ENCODE data around the gene PRPF6. TPM values are rescaled to one million over a fixed set of nuclear protein-coding genes. Genes with fewer than 3 reads are reported as not detected.

PRPF6 gene
- total and polyA plus RNA-seq, 2 donors (not counting 1 experiment from before 2014, with no cell fraction given), result 31.7 to 82.9 TPM

- ChIA-PET POLR2A (interaction anchor here (0.7 kb wide), 2 partner anchors 55 to 267 kb away, joined by 7 to 9 read pairs; no protein-coding TSS in a partner anchor), CTCF (interaction anchor here (0.8 to 3.0 kb wide), 13 partner anchors 10 to 750 kb away, joined by 3 to 26 read pairs (median 11); partner anchors contain the start of genes PTK6, RTEL1, TPD52L2 and UCKL1)
- TF ChIP-seq, protein P1, sequence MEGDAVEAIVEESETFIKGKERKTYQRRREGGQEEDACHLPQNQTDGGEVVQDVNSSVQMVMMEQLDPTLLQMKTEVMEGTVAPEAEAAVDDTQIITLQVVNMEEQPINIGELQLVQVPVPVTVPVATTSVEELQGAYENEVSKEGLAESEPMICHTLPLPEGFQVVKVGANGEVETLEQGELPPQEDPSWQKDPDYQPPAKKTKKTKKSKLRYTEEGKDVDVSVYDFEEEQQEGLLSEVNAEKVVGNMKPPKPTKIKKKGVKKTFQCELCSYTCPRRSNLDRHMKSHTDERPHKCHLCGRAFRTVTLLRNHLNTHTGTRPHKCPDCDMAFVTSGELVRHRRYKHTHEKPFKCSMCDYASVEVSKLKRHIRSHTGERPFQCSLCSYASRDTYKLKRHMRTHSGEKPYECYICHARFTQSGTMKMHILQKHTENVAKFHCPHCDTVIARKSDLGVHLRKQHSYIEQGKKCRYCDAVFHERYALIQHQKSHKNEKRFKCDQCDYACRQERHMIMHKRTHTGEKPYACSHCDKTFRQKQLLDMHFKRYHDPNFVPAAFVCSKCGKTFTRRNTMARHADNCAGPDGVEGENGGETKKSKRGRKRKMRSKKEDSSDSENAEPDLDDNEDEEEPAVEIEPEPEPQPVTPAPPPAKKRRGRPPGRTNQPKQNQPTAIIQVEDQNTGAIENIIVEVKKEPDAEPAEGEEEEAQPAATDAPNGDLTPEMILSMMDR (IDR thresholded peaks at IDR 0.05), result no peak
- no peak for TF ChIP-seq EZH2 (IDR thresholded peaks at IDR 0.05; ENCODE audit: borderline replicate concordance, insufficient read depth, low read depth, low read length, poor library complexity, severe bottlenecking)
- peak overlapping the region; percentile 3 for H3K4me3 Mint-ChIP-seq
- H4K20me1 ChIP-seq (ENCODE audit: control insufficient read depth, insufficient read depth, low read length, poor library complexity, severe bottlenecking), result peaks cover 2% of the 10 kb centered on the region
- no peaks in the 10 kb centered on the region for H3K27me3 Mint-ChIP-seq
- H2AFZ ChIP-seq (ENCODE audit: insufficient read depth, low read depth, low read length, poor library complexity, severe bottlenecking), result no peak overlapping the region
- no peak overlapping the region for H3K4me2 ChIP-seq (replicated peaks; ENCODE audit: low read depth, low read length, poor library complexity, severe bottlenecking)
- no peak overlapping the region for H3K9ac ChIP-seq (ENCODE audit: low read length)
- H3K4me3 ChIP-seq (ENCODE audit: control extremely low read depth in 1 of 5, extremely low read depth in 1 of 5, insufficient read depth in 1 of 5, low read depth in 2 of 5, low read length in 4 of 5), result no peak overlapping the region
- H3K9me3 ChIP-seq (ENCODE audit: control extremely low read depth in 1 of 3, control insufficient read depth in 2 of 3, insufficient read depth in 1 of 3, low read length in 2 of 3), result no peaks in the 10 kb centered on the region
- no peak overlapping the region for H3K27ac Mint-ChIP-seq
- 81% methylated on average over 18 of the region's 18 CpGs for WGBS (ENCODE audit: insufficient coverage)
- peaks cover 13 to 26% of the 10 kb centered on the region in 2 donors for H3K4me1 ChIP-seq (ENCODE audit: control insufficient read depth in 2 of 2, insufficient read depth in 2 of 2, low read length in 2 of 2)
- H3K27me3 ChIP-seq (replicated peaks in 1 of 4; ENCODE audit: control extremely low read depth in 1 of 4, control insufficient read depth in 3 of 4, insufficient read depth in 4 of 4, low read length in 3 of 4), result no peaks in the 10 kb centered on the region
- DNase-seq (peak; percentile 19), ATAC-seq (ENCODE audit: low read depth) (no peak)
- H3K27ac ChIP-seq (ENCODE audit: low read length in 2 of 2), result no peak overlapping the region
- peaks cover 25% of the 10 kb centered on the region for H3K4me1 Mint-ChIP-seq
- no peaks in the 10 kb centered on the region for H3K79me2 ChIP-seq (ENCODE audit: control insufficient read depth, insufficient read depth, low read length)
- intact Hi-C loops (cut with micrococcal nuclease), result no loop called here
- H3K36me3 ChIP-seq (replicated peaks in 1 of 2; ENCODE audit: control extremely low read depth in 1 of 2, control insufficient read depth in 1 of 2, extremely low read depth in 1 of 2, insufficient read depth in 2 of 2, low read length in 1 of 2), result peaks cover 0 to 2% of the 10 kb centered on the region in 2 experiments
- H3K9me3 Mint-ChIP-seq (ENCODE audit: insufficient read depth), result no peaks in the 10 kb centered on the region
Observed at GRCh38 chr20:63972312-63973159, 8.4 kb upstream of the PRPF6 start.

- H3K4me3 Mint-ChIP-seq, result no peak overlapping the region
- Histone ChIP-seq H3K79me2 (ENCODE audit: control insufficient read depth, insufficient read depth, low read length) (no peaks in the 10 kb centered on the region), H3K27ac (ENCODE audit: low read length in 2 of 2) (no peak overlapping the region), H2AFZ (ENCODE audit: insufficient read depth, low read depth, low read length, poor library complexity, severe bottlenecking) (no peak overlapping the region), H3K4me3 (ENCODE audit: control extremely low read depth in 1 of 5, extremely low read depth in 1 of 5, insufficient read depth in 1 of 5, low read depth in 2 of 5, low read length in 4 of 5) (no peak overlapping the region), H4K20me1 (ENCODE audit: control insufficient read depth, insufficient read depth, low read length, poor library complexity, severe bottlenecking) (peaks cover 8% of the 10 kb centered on the region), H3K36me3 (replicated peaks in 1 of 2; ENCODE audit: control extremely low read depth in 1 of 2, control insufficient read depth in 1 of 2, extremely low read depth in 1 of 2, insufficient read depth in 2 of 2, low read length in 1 of 2) (peaks cover 0 to 2% of the 10 kb centered on the region in 2 experiments), H3K9ac (ENCODE audit: low read length) (no peak overlapping the region), H3K9me3 (ENCODE audit: control extremely low read depth in 1 of 3, control insufficient read depth in 2 of 3, insufficient read depth in 1 of 3, low read length in 2 of 3) (no peaks in the 10 kb centered on the region), H3K27me3 (replicated peaks in 1 of 4; ENCODE audit: control extremely low read depth in 1 of 4, control insufficient read depth in 3 of 4, insufficient read depth in 4 of 4, low read length in 3 of 4) (no peaks in the 10 kb centered on the region), H3K4me2 (replicated peaks; ENCODE audit: low read depth, low read length, poor library complexity, severe bottlenecking) (no peak overlapping the region), H3K4me1 (ENCODE audit: control insufficient read depth in 2 of 2, insufficient read depth in 2 of 2, low read length in 2 of 2) (peaks cover 19 to 31% of the 10 kb centered on the region in 2 donors)
- no peak for ATAC-seq (ENCODE audit: low read depth)
- intact Hi-C loops (cut with micrococcal nuclease), result no loop called here
- no peak overlapping the region for H3K27ac Mint-ChIP-seq
- H3K9me3 Mint-ChIP-seq (ENCODE audit: insufficient read depth), result no peaks in the 10 kb centered on the region
- CTCF ChIA-PET, result interaction anchor here (0.7 to 3.0 kb wide), 23 partner anchors 9 to 750 kb away, joined by 3 to 26 read pairs (median 5); partner anchors contain the start of genes ABHD16B, PTK6, RTEL1 and TPD52L2
- DNase-seq, result no peak
- 91% methylated on average over 3 of the region's 3 CpGs for WGBS (ENCODE audit: insufficient coverage)
- TF ChIP-seq, protein P1 (IDR thresholded peaks at IDR 0.05), result no peak
- TF ChIP-seq EZH2 (IDR thresholded peaks at IDR 0.05; ENCODE audit: borderline replicate concordance, insufficient read depth, low read depth, low read length, poor library complexity, severe bottlenecking), result no peak
- no peaks in the 10 kb centered on the region for H3K27me3 Mint-ChIP-seq
- peaks cover 28% of the 10 kb centered on the region for H3K4me1 Mint-ChIP-seq
- POLR2A ChIA-PET, result no interaction called here
Observed at GRCh38 chr20:63973160-63973479, 7.8 kb upstream of the PRPF6 start.
